Stimulated activated CD4-positive, alpha-beta T cell treated with anti-CD3 and anti-CD28 coated beads, Interleukin-15, amount 100 ng/mL, for 1 hour (primary cell): ENCODE data around the gene ST8SIA5.

Experiments
- DNase-seq, 2 donors: peaks; one replicate each; pipeline ENCODE4 v3.0.0-alpha.2; 2020; ENCODE audit warnings: low read depth in 1 of 2, low spot score in 1 of 2

Gene ST8SIA5

DNA sequence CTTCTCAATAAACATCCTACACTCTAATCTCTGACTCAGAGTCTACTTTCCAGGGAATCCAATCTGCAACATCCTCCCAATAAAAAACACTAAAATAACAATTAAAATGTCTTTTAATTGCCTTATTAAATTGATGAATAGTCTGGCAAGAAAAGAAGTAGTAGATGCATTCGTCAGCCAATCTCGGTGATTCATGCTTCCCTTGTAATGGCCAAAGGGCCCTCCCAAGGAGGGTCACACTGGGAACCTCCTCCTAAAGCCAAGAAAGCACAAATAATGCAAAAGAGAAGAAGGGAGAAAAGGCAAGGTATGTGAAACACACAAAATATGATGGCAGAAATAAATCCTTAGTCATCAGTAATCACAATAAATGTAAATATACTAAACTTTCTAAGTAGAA is 16.8 kb downstream of the ST8SIA5 start:
- no peak for DNase-seq

GRCh38 chr18:46738491-46738890 is 18.4 kb downstream of the ST8SIA5 start:
- DNase-seq = no peak

DNA sequence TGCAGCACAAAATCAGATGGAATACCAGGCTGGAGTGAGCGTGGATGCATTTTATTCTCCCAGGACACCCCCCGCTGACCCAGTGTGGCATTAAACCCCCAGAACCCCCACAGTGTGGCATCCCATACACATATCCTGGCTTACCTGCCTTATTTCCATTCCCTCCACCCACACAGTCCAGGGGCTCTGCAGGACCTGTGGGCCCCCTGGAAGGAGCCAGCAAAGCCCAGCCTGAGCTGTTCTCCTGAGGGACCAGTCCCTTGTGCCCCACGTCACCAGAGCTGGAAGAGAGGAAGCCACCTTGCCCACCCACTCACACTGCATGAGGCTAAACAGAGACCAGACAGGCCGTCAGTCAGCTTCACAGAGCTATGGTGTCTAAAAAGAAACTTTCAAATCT is 20.1 kb downstream of the ST8SIA5 start:
- no peak for DNase-seq

- DNase-seq = no peak
Measured at GRCh38 chr18:46736135-46736534, 20.7 kb downstream of the ST8SIA5 start.

GRCh38 chr18:46734981-46735380 is 21.9 kb downstream of the ST8SIA5 start:
- DNase-seq = no peak

GRCh38 chr18:46733872-46734271 is 23.0 kb downstream of the ST8SIA5 start:
- DNase-seq = no peak

GRCh38 chr18:46732801-46733200 is 24.1 kb downstream of the ST8SIA5 start:
- DNase-seq = no peak

DNA sequence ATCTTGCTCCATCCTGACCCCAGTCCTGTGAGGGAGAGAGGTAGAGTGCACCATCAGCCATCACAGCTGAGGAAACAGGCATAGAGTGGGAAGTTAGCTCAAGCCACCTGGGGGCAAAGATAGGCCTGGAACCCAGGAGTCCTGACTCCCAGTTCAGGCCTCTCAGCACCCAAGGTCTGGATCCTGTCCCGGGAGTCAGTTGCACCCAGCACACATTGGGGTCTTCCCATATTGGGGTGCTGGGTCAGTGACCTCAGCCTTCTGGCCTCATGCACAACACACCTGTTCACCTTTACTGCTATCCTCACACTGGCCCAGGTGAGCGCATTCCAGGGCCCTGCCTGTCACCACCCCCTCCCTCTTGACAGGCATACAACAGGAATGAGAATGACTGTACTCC is 24.7 kb downstream of the ST8SIA5 start:
- DNase-seq = no peak

DNA sequence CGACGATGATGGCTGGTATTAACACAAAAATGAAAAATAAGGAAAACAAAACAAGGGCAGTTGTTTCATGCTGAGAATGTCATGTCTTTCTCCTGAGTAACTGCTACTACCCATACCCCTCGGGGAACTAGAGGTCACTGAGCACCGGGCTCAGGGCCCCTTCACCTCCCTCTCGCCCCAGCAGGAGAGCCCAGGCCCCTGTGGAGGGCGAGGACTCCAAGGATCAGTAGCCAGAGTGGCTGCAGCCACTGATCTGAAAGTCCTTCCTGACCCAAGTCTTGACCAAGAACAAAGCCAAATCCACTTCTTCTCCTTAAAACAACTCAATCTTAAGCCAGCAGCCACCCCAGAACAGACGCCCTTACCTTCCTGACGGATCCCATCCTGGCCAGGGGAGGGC is 25.5 kb downstream of the ST8SIA5 start:
- DNase-seq = no peak

- DNase-seq = no peak
Measured at GRCh38 chr18:46728219-46728930, 28.5 kb downstream of the ST8SIA5 start.

GRCh38 chr18:46727177-46727576 is 29.7 kb downstream of the ST8SIA5 start:
- no peak for DNase-seq

- DNase-seq = no peak
Measured at GRCh38 chr18:46725310-46725709, 31.5 kb downstream of the ST8SIA5 start.

GRCh38 chr18:46723856-46724415 is 32.9 kb downstream of the ST8SIA5 start:
- DNase-seq = no peak

DNA sequence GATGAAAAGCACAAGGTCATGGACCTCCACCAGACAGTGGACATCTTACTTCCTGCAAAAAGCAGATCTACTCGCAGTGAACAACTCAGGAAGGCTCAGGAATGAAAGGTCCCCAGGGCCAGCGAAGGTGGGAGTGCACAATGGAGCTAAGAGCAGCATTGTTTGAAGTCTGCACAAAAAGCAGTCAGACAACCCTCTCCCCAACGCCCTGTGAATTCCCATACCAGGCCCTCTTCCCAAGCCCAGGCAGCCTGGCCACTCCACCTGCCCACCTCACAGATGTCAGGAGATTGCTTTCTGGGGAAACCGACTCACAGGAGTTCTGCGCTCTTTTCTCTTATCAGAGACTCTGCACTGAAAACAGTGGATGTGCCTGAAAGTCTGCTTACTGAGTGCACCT is 34.8 kb downstream of the ST8SIA5 start:
- no peak for DNase-seq

DNA sequence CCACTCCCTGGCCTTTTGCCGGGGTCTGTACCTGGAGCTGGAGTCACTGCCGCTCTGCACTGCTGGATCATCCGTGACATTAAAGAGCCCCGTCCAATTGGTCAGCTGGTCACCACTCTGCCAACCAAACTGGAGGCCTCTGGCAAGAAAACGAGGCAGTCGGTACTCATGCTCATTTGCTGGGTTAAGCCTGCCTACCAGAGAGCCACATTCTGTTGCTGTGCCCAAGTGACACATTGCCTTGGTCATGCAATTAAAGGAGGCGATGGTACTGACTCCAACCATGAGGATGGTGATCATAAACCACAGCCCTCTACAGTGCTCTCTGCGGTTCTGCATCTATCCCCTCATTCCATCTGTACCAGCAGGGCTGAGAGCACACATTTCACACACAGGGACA is 35.5 kb downstream of the ST8SIA5 start:
- no peak for DNase-seq

GRCh38 chr18:46720521-46720920 is 36.3 kb downstream of the ST8SIA5 start:
- no peak for DNase-seq

DNA sequence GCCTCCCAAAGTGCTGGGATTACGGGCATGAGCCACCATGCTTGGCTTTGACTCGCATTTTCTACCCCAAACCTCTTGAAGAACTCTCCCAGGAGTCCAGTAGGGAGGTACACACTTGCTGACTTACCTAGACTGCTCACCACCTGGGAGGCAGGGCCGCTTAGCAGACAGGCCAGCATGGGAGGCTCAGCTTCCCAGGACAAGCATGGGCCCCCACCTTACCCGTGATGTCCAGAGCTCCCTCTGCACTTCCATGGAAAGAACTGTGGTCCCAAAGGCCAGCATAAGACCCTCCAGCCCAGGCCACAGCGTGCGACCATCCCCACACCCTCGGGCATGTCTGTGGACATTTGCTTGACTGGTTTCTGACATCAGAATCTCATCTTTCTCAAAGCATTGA is 36.8 kb downstream of the ST8SIA5 start:
- no peak for DNase-seq

DNA sequence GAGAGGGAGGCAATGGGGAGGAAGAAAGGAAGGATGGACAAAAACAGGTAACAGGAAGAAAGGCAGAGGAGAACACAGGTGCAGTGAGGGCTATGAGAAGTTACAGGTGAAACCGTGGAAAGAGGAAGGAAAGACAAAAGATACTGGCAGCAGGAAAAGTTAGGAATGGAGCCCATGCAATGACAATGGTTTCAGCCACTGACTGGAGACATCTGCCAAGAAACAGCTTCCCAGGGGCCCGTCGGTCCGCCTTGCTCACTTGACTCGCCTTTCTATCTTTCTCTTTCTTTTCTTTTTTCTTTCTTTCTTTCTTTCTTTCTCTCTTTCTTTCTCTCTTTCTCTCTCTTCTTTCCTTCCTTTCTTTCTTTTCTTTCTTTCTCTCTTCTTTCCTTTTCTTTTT is 37.5 kb downstream of the ST8SIA5 start:
- DNase-seq = no peak

- no peak for DNase-seq
Measured at GRCh38 chr18:46718501-46719341, 38.1 kb downstream of the ST8SIA5 start.

- DNase-seq = no peak
Measured at GRCh38 chr18:46716827-46717226, 40.0 kb downstream of the ST8SIA5 start.

- DNase-seq = no peak
Measured at GRCh38 chr18:46716336-46716735, 40.5 kb downstream of the ST8SIA5 start.

- DNase-seq = no peak
Measured at GRCh38 chr18:46715062-46715461, 41.8 kb downstream of the ST8SIA5 start.
